DND-41 (cell line): ENCODE data around the gene HIVEP2.

Source experiments
- ATAC-seq: fragments of 200-7000 bp; cut with Tn5 transposase; 3 replicates; pipeline ENCODE4 v1.9.1; 2021; ENCODE audit warnings: low read depth; ENCODE audit not compliant: insufficient read depth
- DNase-seq: peaks from one replicate; pipeline ENCODE4 v3.0.0-alpha.2; 2020
- H2AFZ ChIP-seq: 2 replicates; pipeline ENCODE4 v1.6.0; 2012; ENCODE audit warnings: low read depth, low read length
- H3K27ac ChIP-seq: 2 replicates; pipeline ENCODE4 v1.5.1; 2012; ENCODE audit warnings: low read length, inconsistent platforms
- H3K27me3 ChIP-seq: fragments of 200-600 bp; sonication (generic); 2 replicates; pipeline ENCODE4 v1.6.0; 2012; ENCODE audit warnings: low read length, mild to moderate bottlenecking, inconsistent platforms; ENCODE audit not compliant: insufficient read depth, poor library complexity
- H3K36me3 ChIP-seq: 2 replicates; pipeline ENCODE4 v1.5.1; 2012; ENCODE audit warnings: low read length, inconsistent platforms; ENCODE audit not compliant: insufficient read depth
- H3K4me1 ChIP-seq: 2 replicates; pipeline ENCODE4 v1.5.1; 2012; ENCODE audit warnings: mild to moderate bottlenecking, low read length; ENCODE audit not compliant: insufficient read depth
- H3K4me2 ChIP-seq: 2 replicates; pipeline ENCODE4 v1.6.0; 2012; ENCODE audit warnings: mild to moderate bottlenecking, moderate library complexity, low read length, inconsistent platforms; ENCODE audit not compliant: insufficient read depth
- H3K4me3 ChIP-seq, 2 experiments: fragments of 200-600 bp in 1 of 2; shearing (Covaris generic) in 1 of 2; 2 replicates each; pipeline ENCODE4 v1.5.1; 2012 to 2016; ENCODE audit warnings: inconsistent platforms in 2 of 2, low read length in 2 of 2, mild to moderate bottlenecking in 2 of 2, low read depth in 1 of 2, moderate library complexity in 1 of 2
- H3K79me2 ChIP-seq: 2 replicates; pipeline ENCODE4 v1.6.0; 2012; ENCODE audit warnings: low read length, inconsistent platforms; ENCODE audit not compliant: insufficient read depth
- H3K9ac ChIP-seq: 2 replicates; pipeline ENCODE4 v1.6.0; 2012; ENCODE audit warnings: low read depth, mild to moderate bottlenecking, inconsistent platforms, low read length, moderate library complexity
- H3K9me3 ChIP-seq: 2 replicates; pipeline ENCODE4 v1.5.1; 2012; ENCODE audit warnings: low read length, moderate library complexity, mild to moderate bottlenecking, inconsistent platforms; ENCODE audit not compliant: insufficient read depth, severe bottlenecking
- H4K20me1 ChIP-seq: 2 replicates; pipeline ENCODE4 v1.6.0; 2012; ENCODE audit warnings: low read length; ENCODE audit not compliant: insufficient read depth
- EZH2 ChIP-seq: IDR thresholded peaks from 3 replicates; pipeline ENCODE4 v1.6.1; 2012; ENCODE audit warnings: borderline replicate concordance, low read depth, mild to moderate bottlenecking, moderate library complexity, low read length, inconsistent platforms; ENCODE audit not compliant: severe bottlenecking
- TF ChIP-seq, protein P1 (sequence below): IDR thresholded peaks from 2 replicates; pipeline ENCODE4 v1.5.1; 2012; ENCODE audit warnings: borderline replicate concordance, low read length, moderate library complexity, mild to moderate bottlenecking; ENCODE audit not compliant: poor library complexity, severe bottlenecking; ENCODE audit errors: extremely low read depth

HIVEP2 gene

DNA sequence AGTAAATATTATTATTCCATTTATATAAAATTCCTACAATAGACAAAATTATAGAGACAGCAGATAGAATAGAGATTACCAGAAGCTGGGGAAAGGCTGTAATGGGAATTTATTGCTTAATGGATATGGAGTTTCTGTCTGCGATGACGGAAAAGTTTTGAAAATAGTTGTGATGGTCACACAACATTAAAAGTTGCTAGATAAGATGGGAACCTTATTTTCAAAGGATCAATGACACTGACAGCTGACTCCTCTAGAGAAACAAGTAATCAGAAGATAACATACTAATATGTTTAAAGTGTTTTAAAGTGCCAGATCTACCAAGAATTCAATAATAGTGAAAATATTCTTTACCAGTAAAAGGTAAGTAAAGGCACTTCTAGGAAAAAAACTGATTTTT is 236.3 kb downstream of the HIVEP2 start:
- Histone ChIP-seq H2AFZ (no peak overlapping the region), H3K9me3 (no peaks in the 10 kb centered on the region), H3K36me3 (no peaks in the 10 kb centered on the region), H3K79me2 (no peaks in the 10 kb centered on the region), H3K9ac (no peak overlapping the region), H3K4me2 (no peak overlapping the region), H3K27me3 (no peaks in the 10 kb centered on the region), H3K4me3 (no peak overlapping the region), H4K20me1 (no peaks in the 10 kb centered on the region), H3K4me1 (no peaks in the 10 kb centered on the region), H3K27ac (no peak overlapping the region)
- TF ChIP-seq, protein P1, sequence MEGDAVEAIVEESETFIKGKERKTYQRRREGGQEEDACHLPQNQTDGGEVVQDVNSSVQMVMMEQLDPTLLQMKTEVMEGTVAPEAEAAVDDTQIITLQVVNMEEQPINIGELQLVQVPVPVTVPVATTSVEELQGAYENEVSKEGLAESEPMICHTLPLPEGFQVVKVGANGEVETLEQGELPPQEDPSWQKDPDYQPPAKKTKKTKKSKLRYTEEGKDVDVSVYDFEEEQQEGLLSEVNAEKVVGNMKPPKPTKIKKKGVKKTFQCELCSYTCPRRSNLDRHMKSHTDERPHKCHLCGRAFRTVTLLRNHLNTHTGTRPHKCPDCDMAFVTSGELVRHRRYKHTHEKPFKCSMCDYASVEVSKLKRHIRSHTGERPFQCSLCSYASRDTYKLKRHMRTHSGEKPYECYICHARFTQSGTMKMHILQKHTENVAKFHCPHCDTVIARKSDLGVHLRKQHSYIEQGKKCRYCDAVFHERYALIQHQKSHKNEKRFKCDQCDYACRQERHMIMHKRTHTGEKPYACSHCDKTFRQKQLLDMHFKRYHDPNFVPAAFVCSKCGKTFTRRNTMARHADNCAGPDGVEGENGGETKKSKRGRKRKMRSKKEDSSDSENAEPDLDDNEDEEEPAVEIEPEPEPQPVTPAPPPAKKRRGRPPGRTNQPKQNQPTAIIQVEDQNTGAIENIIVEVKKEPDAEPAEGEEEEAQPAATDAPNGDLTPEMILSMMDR, result no peak
- no peak for TF ChIP-seq EZH2
- ATAC-seq (no peak), DNase-seq (no peak)

DNA sequence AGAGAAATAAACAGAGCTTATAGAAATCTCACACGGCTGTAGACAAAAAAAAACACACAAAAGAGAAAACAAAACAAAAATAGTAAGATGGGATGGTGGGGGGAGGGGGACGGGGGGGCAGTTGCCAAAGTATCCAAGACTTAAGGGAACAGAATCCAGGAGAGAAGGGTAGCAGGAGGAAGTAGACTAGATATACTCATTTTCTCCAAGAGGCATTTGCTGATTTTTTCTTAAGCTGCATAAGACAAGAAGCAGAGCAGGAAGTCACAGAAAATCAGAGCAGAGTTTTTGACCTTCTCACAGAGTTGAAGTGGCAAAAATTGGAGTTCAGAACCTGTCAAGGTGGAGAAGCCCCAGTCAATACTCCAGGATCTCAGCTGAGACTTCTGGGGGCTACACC is 237.7 kb downstream of the HIVEP2 start:
- Histone ChIP-seq H3K79me2 (no peaks in the 10 kb centered on the region), H3K9ac (no peak overlapping the region), H3K4me3 (no peak overlapping the region), H3K27ac (no peak overlapping the region), H4K20me1 (no peaks in the 10 kb centered on the region), H3K36me3 (no peaks in the 10 kb centered on the region), H3K4me1 (no peaks in the 10 kb centered on the region), H3K4me2 (no peak overlapping the region), H3K27me3 (no peaks in the 10 kb centered on the region), H2AFZ (no peak overlapping the region), H3K9me3 (no peaks in the 10 kb centered on the region)
- DNase-seq (no peak), ATAC-seq (no peak)
- TF ChIP-seq, protein P1, result no peak
- TF ChIP-seq EZH2, result no peak

DNA sequence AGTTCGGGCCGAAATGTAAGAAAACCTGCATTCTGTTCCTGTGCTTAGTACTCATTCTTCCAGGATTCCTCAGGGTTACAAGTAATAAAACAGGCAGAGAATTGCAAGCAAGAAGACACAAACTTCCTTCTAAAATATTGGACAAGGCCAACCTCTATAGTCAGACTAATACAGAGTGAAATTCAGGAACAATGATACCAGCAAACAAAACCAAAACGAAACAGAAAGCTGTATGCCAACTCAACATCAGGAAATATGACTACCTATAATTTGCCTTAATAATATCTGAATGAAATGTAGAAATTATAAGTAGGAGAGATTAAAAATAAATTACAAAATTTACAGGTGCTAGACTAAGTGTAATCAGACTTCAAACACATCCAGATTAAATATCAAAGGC is 238.8 kb downstream of the HIVEP2 start:
- no peak overlapping the region for H3K4me2 ChIP-seq
- no peaks in the 10 kb centered on the region for H3K9me3 ChIP-seq
- TF ChIP-seq EZH2, result no peak
- TF ChIP-seq, protein P1, result no peak
- no peaks in the 10 kb centered on the region for H3K4me1 ChIP-seq
- ATAC-seq (0 out of 3 replicates have a peak, but pooled peaks have one; percentile 33), DNase-seq (no peak)
- no peaks in the 10 kb centered on the region for H4K20me1 ChIP-seq
- H3K4me3 ChIP-seq, result no peak overlapping the region
- no peak overlapping the region for H3K27ac ChIP-seq
- H3K9ac ChIP-seq, result no peak overlapping the region
- no peaks in the 10 kb centered on the region for H3K36me3 ChIP-seq
- H3K27me3 ChIP-seq, result no peaks in the 10 kb centered on the region
- H2AFZ ChIP-seq, result no peak overlapping the region
- no peaks in the 10 kb centered on the region for H3K79me2 ChIP-seq

DNA sequence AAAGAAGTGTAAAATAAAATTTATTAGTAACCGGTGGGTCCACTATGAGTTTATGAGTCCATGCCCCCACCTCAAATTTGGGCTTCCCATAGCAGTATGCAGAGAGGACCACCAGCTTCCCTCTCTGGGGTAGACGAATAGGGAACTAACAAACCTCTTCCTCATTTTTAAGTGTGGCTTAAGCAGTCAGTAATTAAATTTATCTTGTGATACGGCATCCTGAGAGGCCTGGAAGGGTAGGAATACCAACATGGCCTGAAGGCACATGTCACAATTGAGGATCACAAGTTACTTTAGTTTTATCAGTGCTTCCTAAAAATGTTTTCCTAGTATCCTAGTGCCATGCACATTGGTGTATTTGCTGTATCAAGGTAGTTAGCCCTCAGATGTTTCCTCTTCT is 239.9 kb downstream of the HIVEP2 start:
- TF ChIP-seq, protein P1, result no peak
- no peak for TF ChIP-seq EZH2
- H3K79me2 ChIP-seq, result no peaks in the 10 kb centered on the region
- no peaks in the 10 kb centered on the region for H4K20me1 ChIP-seq
- no peak overlapping the region for H2AFZ ChIP-seq
- H3K9me3 ChIP-seq, result no peaks in the 10 kb centered on the region
- H3K9ac ChIP-seq, result no peak overlapping the region
- no peak overlapping the region for H3K4me3 ChIP-seq
- ATAC-seq (no peak), DNase-seq (no peak)
- no peaks in the 10 kb centered on the region for H3K36me3 ChIP-seq
- no peak overlapping the region for H3K27ac ChIP-seq
- H3K27me3 ChIP-seq, result no peaks in the 10 kb centered on the region
- H3K4me2 ChIP-seq, result no peak overlapping the region
- no peaks in the 10 kb centered on the region for H3K4me1 ChIP-seq
